GM19455 (cell line): ENCODE measurements around the gene KCNJ10.

Experiments
- ATAC-seq: cut with Tn5 transposase; IDR thresholded peaks from one replicate; pipeline ENCODE4 v1.9.1; 2021; ENCODE audit not compliant: unreplicated experiment

KCNJ10 gene

DNA sequence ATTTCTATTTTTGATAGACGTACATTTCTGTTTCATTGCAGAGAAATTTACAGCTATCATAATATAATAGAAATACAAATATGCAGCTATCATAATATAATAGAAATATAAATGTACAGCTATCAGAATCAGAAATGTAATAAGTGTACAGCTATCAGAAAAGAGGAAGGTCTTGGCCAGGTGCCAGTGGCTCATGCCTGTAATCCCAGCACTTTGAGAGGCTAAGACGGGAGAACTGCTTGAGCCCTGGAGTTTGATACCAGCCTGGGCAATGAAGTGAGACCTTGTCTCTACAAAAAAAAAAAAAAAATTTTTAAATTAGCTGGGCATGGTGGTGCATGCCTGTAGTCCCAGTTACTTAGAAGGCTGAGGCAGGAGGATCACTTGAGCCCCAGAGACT, 76.0 kb downstream of the KCNJ10 start:
- no peak for ATAC-seq

DNA sequence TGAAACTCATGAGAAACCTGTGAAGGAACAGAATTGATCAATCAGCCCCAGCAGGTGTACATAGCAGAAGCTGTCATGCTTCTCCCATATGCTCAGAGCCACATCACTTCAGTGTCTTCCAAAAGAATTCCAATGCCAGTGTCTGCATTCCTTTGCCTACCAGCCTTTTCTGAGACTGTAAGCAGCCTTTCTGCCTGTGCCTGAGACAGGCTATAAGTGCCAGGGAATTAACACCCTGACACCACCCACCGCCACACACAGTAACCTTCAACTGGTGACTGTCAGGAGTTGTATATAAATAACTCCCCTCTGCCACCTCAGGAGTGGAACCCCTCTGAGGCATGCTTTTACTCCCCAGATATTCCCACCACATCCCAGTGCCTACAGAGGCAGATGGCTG, 77.8 kb downstream of the KCNJ10 start:
- ATAC-seq: no peak

DNA sequence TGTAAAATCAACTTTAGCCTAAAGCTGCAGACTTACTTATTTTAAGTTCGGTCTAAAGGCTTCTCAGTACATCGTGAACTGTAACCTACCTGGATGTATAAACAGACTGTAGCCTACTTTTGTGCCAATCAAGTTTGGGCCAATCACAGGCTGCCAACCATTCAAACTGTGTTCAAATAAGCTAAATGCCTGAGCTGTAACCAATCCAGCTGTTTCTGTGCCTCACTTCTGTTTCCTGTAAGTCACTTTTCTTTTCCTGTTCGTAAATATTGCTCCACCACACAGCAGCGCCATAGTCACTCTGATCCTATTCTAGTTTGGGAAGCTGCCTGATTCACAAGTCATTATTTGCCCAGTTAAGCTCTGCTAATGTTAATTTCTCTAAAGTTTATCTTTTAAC, 78.4 kb downstream of the KCNJ10 start:
- ATAC-seq: no peak

DNA sequence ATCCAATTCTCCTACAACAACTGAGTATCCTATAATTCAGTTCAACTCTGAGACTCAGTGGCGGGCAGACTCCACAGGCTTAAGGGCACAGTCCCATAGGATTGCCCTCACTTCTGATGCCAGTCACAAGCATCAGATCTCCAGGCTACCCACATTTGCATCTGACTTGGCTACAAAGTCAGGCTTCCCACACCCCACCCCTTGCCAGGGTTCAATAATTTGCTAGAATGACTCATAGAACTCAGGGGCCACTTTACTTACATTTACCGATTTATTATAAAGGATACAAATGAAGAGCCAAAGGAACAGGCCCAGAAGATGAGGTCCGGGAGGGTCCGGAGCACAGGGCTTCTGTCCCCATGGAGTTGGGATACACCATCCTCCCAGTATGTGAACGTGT, 80.0 kb downstream of the KCNJ10 start:
- ATAC-seq: no peak

DNA sequence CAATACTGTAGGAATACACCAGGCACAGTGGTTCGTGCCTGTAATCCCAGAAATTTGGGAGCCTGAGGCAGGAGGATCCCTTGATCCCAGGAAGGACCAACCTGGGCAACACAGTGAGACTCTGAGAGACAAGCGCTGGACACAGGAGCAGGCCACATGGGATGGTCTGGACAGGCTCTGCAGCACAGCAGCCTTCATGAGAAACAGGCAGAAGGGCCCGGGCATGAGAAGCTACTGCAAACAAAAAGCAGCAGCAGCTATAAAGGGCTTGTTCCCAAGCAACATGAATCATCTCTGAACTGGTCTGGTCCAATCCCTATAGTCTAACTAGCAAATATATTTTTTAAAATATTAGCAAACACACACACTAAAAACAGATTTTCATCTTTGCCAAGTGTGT, 80.4 kb downstream of the KCNJ10 start:
- ATAC-seq: no peak

DNA sequence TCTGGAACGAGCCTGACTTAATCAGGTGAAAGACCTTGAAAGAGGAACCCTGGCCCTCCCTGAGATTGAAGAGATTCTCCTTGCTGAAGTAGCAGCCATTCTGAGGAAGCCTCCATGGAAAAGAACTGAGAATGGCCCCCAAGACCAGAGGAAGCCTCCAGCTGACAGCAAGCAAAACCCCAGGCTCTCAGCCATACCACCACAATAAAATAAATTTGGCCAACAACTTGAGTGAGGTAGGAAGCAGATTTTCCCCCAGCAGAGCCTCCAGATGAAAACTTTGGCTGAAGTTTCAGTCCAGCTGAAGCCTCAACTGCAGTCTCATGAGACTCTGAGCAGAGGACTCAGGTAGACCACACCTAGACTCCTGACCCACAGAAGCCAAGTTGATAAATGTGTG, 82.0 kb downstream of the KCNJ10 start:
- ATAC-seq: no peak

DNA sequence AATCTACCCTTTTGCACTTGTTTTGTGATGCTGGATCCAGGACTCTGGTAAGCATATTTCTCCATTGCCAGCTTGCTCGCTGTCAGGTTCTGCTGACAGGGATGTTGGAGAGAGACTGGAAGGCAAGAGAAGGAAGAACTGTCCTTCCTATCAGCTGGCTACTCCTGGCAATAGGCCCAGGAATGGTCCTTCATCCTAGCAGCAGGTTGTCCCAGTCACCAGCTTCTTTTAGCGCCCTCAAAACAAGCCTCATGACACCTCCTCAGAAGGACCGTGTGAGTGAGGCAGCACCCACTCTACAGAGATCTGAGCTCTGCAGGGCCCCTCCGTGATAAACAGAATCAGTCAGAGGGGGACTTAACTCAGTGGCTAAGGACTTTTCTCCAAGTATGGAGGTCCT, 82.8 kb downstream of the KCNJ10 start:
- ATAC-seq: no peak

DNA sequence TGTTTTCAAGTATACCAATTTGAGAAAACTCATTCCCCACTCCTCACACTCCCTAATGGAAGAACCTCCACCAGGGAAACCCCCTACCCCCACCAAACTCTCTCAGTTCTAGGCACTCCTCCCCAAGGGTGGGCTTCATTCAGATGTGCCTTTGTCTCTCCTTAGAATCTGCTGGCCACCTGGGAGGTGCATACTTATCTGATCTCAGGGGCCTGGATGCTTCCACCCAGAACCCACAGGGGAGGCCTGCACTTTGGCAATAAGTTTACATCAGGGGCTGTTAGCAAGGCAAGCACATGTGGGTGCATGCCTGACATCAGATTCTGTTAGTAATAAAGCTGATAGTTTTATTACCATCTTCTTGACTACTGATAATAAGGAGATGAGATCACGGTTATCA, 83.4 kb downstream of the KCNJ10 start:
- ATAC-seq: no peak

DNA sequence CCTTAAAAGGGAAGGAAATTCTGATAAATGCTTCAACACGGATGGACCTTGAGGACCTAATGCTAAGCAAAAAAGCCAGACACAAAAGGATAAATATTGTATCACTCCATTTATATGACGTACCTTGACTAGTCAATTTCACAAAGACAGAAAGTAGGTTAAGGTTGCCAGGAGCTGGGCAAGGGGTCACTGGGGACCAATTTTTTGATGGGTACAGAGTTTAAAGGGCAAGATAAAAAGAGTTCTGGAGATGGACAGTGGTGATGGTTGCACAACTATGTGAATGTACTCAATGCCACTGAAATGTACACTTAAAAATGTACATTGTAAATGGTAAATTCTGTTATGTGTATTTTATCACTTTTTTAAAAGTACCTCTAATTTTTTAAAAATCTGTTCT, 83.9 kb downstream of the KCNJ10 start:
- ATAC-seq: no peak

DNA sequence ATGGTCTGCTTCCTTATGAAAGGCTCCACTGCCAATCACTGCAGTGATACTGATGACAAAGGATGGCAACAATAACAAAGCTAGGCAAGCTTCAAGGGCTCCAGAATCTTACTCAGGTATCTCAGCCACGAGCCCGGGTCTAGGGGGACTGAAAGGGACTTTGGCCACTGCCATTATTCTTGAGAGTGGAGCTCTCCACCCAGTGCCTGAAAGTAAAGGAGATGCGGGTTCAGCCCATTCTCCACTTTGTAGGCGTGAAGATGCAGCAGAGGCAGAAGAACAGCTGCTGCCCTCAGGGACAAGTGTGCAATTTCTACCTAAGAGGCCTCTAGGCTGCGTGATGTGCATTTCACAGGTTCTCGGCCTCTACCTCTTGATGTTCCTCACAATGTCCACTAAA, 84.5 kb downstream of the KCNJ10 start:
- no peak for ATAC-seq

DNA sequence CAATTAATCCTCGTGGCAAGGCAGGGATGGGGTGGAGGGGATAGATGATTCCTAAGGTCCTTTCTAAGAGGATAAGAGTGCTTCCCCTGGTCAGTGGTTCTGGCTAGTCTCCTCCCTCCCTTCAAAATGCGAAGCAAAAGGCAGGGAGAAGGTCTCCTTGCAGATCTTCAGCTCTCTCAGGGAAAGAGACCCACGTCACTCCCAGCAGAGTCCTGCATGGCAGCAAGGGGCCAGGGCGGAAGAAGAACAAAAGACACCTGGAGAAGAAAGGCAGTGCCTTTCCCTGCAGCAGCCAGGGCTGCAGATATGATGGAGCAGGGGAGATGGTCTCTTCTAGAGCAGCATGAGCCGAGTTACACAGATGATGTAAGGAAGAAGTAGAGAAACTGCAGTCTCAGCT, 86.3 kb downstream of the KCNJ10 start:
- no peak for ATAC-seq

DNA sequence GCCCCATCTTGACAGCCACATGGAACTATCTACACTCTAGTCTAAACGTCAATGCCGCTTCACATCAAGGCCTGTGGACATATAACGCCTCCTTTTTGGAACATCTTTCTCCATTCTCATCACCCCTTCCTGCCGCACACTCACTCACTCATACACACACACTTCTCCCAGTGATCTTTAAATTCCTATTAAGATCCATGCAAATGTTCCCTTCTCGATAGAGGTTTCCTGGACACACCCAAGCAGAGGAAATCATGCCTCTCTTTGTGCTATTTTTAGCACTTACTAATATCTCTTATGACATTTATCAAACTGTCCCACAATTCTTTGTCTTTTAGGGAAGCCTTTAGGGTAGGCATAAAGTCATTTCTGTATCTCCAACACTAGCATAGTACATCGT, 87.7 kb downstream of the KCNJ10 start:
- no peak for ATAC-seq

DNA sequence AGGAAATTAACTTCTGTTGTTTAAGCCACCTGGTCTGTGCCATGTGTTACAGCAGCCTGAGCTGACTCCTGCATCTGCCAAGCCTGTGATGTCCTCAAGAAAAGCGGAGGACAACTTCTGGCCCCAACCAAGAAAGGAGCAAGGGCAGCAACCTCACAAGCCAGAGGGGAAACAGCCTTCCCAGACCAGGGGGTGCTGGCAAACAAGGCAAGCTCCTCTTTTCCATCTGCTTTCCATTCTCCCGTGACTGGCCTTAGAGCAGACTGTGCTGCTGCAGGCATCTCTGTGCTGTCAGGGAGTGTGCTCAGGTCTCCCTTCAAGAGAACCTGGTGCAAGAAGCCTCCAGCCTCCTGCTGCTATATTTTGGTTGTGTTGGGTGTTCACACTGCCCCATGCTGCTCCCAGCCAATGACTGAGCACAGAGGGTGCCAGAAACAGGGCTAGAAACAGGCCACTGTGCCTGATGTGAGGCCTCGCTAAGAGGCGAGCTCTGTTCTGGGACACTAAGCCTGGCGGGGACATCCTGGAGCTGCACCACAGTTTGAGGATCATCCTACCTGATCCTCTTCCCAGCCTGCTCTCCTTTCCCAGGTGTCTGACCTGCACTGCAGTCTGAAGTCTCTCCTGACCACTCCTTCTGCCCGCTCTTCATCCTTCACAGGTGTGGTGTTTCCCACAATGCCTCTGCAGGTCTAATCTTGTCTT, 88.5 kb downstream of the KCNJ10 start:
- no peak for ATAC-seq

DNA sequence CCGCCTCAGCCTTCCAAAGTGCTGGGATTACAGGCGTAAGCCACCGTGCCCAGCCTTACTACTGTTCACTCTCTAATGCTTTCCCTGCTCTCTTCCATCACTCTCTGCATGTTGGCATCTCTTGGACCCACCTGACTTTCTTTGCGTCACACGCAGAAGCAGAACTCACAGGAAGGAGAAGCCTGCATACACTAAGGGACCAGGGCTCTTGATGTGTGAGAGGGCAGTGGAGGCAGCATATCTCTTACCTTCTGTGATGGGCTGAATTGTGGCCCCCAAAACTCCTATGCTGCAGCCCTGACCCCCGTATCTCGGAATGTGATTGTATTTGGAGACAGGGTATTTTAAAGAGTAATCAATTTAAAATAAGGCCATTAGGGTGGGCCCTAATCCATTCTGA, 89.2 kb downstream of the KCNJ10 start:
- ATAC-seq: no peak

DNA sequence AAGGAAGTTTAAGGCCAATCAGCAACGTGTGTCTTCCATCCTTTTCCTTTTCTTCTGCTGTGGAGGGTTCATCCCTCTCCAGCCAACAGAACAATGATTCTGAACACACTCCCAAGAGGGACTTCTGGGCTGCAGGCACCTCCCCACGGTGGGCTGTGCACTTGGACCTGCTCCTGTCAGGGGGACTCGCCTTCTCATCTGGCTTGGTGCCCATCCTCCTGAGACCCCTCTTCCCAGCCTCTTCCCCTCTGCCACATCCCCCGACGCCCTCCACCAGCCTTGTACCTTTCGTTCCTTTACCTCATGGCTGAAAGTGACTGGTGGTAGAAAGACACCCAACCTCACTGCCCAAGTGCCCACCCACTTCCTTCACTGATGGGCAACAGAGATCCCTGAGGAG, 89.9 kb downstream of the KCNJ10 start:
- no peak for ATAC-seq

DNA sequence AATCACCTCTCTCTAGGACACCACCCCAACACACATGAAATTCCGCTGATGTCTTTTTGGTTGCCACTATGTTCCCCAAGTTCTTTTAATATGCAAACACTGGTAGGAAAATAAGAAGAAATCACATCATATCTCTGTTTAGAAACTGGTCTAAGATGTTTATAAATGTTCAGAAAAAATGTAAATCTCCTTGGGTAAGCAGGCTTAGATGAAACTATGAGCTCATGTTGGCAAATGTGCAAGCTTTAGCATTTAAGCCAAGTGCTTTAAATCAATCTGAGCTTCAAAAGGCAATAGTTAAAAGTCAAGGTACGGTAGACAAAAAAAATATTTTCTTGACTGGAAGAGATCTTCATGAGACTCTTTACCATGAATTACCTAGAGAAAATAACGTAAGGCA, 90.7 kb downstream of the KCNJ10 start:
- no peak for ATAC-seq

DNA sequence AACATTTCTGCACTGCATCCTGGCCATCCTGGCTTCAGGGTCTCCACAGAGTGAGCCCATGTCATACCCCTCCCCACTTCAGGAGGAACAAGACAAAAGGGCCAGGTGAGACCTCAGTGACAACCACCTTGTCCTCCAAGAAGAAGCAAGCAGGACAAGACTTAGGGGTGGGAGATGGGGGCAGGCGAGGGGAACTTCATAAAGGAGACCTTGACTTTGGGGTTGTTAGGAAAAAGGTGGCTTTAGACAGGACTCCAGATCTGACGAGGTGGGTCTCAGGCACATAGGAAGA, 91.9 kb downstream of the KCNJ10 start:
- no peak for ATAC-seq

DNA sequence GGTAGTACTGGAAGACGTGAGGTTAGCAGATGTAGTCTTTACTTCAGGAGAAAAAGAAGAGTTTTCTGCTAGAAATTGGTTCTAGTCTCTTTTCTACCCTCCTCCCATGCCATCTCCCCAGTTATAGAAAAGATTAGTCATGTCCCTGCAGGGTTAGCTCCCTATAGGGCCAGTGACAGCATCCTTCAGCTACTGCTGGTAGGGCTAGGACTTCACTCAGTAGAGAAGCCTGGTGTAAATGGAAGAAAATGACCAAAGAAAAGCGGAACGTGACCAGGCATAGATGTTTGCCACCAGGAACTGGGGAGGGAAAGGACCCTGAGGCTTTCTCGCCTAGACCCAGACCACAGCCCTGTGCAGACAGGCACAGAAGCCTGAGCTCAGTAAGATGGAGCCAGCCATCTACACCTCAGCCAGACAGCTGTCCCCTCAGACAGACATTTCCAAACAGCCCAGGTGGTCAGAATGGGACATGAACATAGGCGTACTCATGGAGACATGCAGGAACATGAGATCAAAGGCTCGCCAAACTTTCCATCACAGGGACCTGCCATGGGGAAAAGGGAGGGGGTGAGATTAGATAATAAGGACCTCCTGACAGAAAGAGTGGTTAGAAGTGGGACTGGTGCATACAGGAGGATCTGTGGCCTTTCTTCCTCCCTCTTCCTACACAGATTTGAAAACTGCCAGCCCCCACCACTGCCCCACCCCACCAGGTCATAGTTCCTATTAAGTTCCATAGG, 92.4 kb downstream of the KCNJ10 start:
- ATAC-seq: no peak

DNA sequence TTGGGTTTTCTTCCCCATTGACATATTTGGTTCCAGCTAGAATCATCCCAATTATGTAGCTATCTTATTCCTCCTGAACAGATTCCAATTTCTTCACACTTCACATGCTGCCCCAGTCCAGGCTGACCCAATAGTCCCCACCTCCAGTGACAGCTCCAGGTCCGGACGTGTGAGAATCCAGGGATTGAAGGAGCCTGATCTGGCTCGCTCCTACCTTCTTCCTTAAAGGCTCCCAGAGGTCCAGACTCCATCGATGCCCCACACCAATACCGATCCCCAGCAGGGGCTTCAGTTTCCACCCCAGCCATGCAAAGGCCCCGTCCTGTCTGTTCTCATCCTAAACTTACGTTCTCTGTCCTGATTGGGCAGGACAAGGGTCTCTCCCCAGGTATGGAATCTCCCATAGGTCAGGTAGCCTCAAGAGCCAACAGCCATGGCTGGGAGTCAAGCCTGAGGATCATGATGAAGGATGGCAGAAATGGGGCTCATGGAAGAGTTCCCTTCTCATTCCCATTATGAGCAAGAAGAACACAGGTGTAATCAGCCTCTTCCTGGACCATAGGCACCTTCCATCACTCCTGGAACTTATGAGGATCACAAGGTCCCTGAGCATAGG, 95.5 kb downstream of the KCNJ10 start:
- ATAC-seq: no peak

DNA sequence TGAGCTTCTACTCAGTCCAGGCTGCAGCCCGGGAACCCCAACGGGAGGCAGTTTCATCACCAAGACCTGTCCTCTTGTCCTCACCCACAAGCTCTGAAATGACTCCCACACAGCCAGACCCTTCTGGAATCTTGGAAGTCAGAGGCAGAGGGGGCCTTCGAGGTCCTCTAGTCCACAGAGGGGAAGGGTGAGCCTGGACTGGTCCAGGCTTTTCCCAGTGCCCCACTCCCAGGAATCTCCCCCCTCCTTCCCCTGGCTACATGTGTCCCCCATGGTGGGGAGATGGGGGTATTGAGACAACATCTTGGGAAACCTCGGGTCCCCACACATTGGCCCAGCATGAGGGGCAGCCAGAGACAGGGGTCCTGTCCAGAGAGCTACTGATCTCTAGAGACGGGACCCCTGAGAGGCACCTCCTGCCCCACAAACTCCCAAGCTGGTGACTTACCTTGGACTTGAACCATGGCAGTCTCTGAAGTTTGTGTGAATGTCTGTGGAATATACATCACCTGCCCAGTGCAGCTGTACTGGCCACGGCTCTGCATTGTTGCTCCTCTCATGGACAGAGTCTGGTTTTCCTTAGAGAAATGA, 96.5 kb downstream of the KCNJ10 start:
- no peak for ATAC-seq

DNA sequence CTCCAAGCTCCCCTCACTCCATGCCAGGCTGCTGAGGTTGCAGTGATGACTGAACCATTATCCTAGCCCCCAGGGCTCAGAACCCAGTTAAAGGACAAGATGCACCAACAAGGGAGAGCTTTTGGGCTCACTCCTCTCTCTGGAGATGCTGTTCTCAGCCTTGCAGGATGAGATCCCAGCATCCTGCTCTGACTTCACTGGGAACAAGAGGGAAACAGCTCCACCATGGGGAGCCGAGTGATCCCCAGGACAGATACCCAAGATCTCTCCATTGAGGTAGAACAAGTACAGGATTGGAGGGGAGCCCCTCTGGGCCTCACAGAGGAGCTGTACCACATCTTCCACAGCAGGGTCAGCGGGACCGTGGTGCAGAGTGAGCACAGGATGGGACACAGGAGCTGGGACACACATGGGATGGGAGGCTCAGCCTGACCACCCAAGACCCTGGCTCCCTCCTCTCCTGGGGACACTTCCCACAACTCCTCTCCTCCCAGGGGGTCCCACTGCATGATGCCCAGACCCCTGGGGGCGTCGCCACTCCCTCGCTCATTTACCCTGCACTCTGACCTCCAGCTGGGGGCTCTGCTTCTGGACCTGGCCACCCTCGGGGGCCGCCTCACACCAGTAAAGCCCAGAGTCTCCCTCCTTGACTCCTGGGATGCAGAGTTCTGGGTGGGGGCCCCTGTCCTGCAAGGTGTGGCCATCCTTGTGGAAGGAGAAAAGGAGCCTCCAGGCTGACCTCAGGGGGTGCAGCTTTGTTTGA, 97.3 kb downstream of the KCNJ10 start:
- no peak for ATAC-seq

DNA sequence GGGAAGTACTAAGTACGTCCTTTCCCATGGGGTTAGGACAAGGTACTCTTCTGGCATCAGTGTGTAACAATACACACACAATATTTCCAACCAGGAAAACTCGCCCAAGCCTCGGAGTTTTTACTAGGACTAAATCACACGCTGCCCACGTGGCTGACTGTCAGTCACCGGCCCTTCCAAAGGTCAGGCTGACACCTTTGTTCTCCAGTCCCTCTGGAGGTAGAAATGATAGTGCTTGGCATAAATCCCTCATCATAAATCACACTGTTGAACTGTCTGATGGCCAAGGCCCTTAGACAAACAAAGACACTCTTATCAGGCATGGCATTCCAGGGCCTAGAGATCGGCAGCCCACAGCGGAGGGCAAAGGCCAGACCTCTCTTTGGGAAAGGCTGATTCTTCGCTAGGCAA, 99.0 kb downstream of the KCNJ10 start:
- no peak for ATAC-seq
